ENCODE results near the gene AMPD3. TPM values are rescaled to one million over a fixed set of nuclear protein-coding genes. Genes with fewer than 3 reads are reported as not detected.

AMPD3 gene
- total RNA-seq, 1 experiment from 2014 or later = 5.9 TPM

- Histone ChIP-seq H2BK20ac (ENCODE audit: low read depth, low read length, poor library complexity, severe bottlenecking) (no peak overlapping the region), H4K8ac (replicated peaks; ENCODE audit: insufficient read length, low read depth, low read length) (no peak overlapping the region), H3K79me2 (ENCODE audit: insufficient read depth, low read length) (no peaks in the 10 kb centered on the region), H3T11ph (ENCODE audit: low read length) (no peak overlapping the region), H3K4me1 (ENCODE audit: insufficient read depth, low read length) (0 out of 2 replicates have a peak, but pooled peaks cover 2% of the 10 kb centered on the region), H3K23ac (ENCODE audit: insufficient read length, low read depth, low read length) (no peak overlapping the region), H3K9me3 (ENCODE audit: control insufficient read depth, low read depth, low read length) (no peaks in the 10 kb centered on the region), H2BK12ac (ENCODE audit: insufficient read length, low read depth, low read length) (no peak overlapping the region), H2BK120ac (ENCODE audit: low read depth, low read length, poor library complexity, severe bottlenecking) (no peak overlapping the region), H3K4ac (ENCODE audit: low read depth, low read length) (no peak overlapping the region), H3K27ac (ENCODE audit: insufficient read length, low read depth, low read length) (no peak overlapping the region), H4K91ac (ENCODE audit: insufficient read length, low read depth, low read length) (no peak overlapping the region), H2AFZ (ENCODE audit: low read length) (no peak overlapping the region), H2BK5ac (ENCODE audit: insufficient read length, low read length) (no peak overlapping the region), H3K14ac (ENCODE audit: insufficient read depth, low read length) (no peak overlapping the region), H3K9ac (ENCODE audit: extremely low read depth, insufficient read length, low read length) (no peak overlapping the region), H3K18ac (ENCODE audit: insufficient read length, low read depth, low read length) (no peak overlapping the region), H4K5ac (ENCODE audit: insufficient read length, low read depth, low read length) (no peak overlapping the region), H2BK15ac (ENCODE audit: low read depth, low read length) (no peak overlapping the region), H2AK5ac (ENCODE audit: insufficient read length, low read length) (no peak overlapping the region), H3K79me1 (ENCODE audit: insufficient read depth, low read depth, low read length, poor library complexity, severe bottlenecking) (no peaks in the 10 kb centered on the region), H4K20me1 (ENCODE audit: control insufficient read depth, insufficient read depth, insufficient read length) (no peaks in the 10 kb centered on the region), H3K56ac (ENCODE audit: insufficient read length, low read depth, low read length) (no peak overlapping the region), H3K23me2 (ENCODE audit: insufficient read length, low read depth, low read length, poor library complexity, severe bottlenecking) (no peaks in the 10 kb centered on the region), H3K27me3 (ENCODE audit: insufficient read depth, low read length) (no peaks in the 10 kb centered on the region), H3K4me2 (ENCODE audit: insufficient read depth, insufficient read length, low read length) (no peak overlapping the region)
- Mint-ChIP-seq H3K27me3 (ENCODE audit: low read depth) (no peaks in the 10 kb centered on the region), H3K9me3 (no peaks in the 10 kb centered on the region), H3K4me1 (peaks cover 8 to 12% of the 10 kb centered on the region in 2 experiments), H3K27ac (no peak overlapping the region), H3K4me3 (no peak overlapping the region), H3K36me3 (ENCODE audit: insufficient read depth in 1 of 3, low read depth in 3 of 3) (peaks cover 5 to 8% (median 6%) of the 10 kb centered on the region in 3 experiments; a peak in 5 of 7 replicates)
- no peak for TF ChIP-seq CTCF (conservative IDR thresholded peaks at IDR 0.05)
- no peak for DNase-seq
- WGBS (ENCODE audit: extremely low coverage, insufficient read length, low lambda C conversion rate) = no CpG with 5 or more reads among the region's 5 CpGs
Observed at GRCh38 chr11:10503777-10504480, 48.9 kb downstream of the AMPD3 start.
